ENCODE results near the gene RFNG.

DNA sequence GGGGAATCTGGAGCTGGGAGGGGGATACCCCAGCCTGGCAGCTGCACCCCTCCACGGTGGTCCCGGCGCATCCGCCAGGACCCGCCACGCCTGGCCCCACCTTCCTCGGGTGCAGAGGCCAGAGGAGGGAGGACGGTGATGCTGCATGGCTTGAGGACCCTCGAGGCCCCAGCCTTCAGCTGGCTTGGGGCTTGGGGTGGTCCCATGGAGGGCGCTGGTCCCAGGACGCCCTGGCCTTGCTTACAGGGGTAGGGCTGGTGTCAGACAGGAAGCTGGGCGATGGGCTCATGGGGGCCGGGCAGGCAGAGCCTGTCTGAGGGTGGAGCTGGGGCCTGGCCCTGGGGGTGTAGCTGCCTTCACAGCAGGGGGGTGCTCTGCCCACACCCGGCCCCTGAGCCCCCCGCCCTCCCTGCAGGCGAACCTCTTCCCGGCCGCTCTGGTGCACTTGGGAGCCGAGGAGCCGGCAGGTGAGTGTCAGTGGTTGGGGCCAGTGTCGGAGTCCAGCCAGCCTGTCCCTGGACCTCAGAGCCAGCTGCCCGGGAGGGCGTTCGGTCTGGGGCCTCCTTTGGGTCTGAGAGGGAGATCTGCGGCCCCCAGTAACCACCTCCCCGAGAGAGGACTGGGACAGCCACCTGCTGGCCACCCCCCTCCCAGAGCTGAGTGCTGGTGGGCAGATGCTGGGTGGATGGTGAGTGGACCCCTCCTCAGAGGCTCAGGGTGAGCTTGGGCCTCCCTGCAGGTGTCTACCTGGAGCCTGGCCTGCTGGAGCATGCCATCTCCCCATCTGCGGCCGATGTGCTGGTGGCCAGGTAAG is 35.3 kb downstream of the RFNG start:
- no peak for TF ChIP-seq POLR2A (IDR thresholded peaks at IDR 0.05)
- TF ChIP-seq CTCF (IDR thresholded peaks at IDR 0.05), result no peak
